ENCODE results near the gene TRAF7. TPM values are rescaled to one million over a fixed set of nuclear protein-coding genes. Genes with fewer than 3 reads are reported as not detected.

The TRAF7 gene
- total and polyA plus RNA-seq, 2 of the 13 experiments (the other 11 are each of a cell fraction or from before 2014, with no cell fraction given): 47.9 to 65.6 TPM

DNA sequence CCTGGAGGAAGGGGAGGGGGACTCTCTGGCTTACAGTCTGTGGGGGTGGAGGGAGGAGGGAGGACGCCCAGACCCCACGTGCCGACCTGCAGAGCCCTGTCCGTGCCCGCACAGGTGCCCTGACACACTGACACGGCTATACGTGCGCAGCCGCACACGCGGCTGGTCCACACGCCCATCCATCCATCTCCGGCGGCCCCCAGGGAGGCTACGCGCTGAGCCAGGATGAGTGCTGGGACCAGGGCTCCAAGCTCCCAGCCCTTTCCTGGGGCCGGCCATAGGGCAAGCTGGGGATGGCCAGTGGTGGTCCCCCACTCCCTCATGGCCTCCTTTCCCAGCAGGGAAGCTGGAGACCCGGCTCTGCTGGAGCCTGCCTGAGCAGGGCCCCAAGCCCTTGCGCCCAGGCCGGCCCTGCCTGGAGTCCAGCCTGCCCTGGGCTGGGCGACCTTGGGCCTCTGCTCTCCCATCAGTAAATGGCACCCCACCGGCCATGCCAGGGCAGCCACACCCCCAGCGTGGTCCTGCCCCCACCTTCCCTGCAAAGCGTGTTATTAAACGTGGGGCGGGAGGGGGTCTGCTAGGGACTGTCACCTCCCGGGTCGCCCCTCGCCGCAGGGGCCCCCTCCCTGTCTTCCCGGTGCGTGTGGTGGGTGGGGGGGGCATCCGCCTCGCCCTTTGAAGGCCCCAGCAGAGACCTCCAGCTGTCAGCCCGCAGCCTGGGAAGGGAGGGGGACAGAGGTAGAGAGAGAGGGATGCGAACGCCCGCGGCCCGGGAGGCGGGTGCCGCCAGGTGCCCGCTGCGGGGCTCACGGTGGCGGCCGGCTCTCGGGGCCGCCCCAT is 40.0 kb downstream of the TRAF7 start (continued):
- TF ChIP-seq KAT7 (CRISPR knock-in tag; IDR thresholded peaks at IDR 0.05; ENCODE audit: borderline replicate concordance) (no peak), ZNF460 (CRISPR knock-in tag; IDR thresholded peaks at IDR 0.05; ENCODE audit: borderline replicate concordance) (no peak), ZNF678 (CRISPR knock-in tag; IDR thresholded peaks at IDR 0.05) (no peak), SSRP1 (CRISPR knock-in tag; IDR thresholded peaks at IDR 0.05) (no peak), ARID5B (CRISPR knock-in tag; IDR thresholded peaks at IDR 0.05) (no peak), ZFX (CRISPR knock-in tag; IDR thresholded peaks at IDR 0.05; ENCODE audit: low read depth) (peak; percentile 47), ZEB1 (IDR thresholded peaks at IDR 0.05; ENCODE audit: insufficient replicate concordance, low read depth) (peak; percentile 3), REPIN1 (CRISPR knock-in tag; IDR thresholded peaks at IDR 0.05; ENCODE audit: borderline replicate concordance, low read depth) (no peak), SP4 (CRISPR knock-in tag; IDR thresholded peaks at IDR 0.05) (peak; percentile 30; the same call in 1 of the 2 replicates), RBAK (CRISPR knock-in tag; IDR thresholded peaks at IDR 0.05) (no peak), ZNF513 (CRISPR knock-in tag; conservative IDR thresholded peaks at IDR 0.05) (no peak), DMTF1 (CRISPR knock-in tag; IDR thresholded peaks at IDR 0.05) (no peak), HNRNPK (IDR thresholded peaks at IDR 0.05; ENCODE audit: low read depth, low read length, poor library complexity, severe bottlenecking) (peak; percentile 10), ZNF777 (CRISPR knock-in tag; IDR thresholded peaks at IDR 0.05) (no peak)
- TF ChIP-seq, protein P1, sequence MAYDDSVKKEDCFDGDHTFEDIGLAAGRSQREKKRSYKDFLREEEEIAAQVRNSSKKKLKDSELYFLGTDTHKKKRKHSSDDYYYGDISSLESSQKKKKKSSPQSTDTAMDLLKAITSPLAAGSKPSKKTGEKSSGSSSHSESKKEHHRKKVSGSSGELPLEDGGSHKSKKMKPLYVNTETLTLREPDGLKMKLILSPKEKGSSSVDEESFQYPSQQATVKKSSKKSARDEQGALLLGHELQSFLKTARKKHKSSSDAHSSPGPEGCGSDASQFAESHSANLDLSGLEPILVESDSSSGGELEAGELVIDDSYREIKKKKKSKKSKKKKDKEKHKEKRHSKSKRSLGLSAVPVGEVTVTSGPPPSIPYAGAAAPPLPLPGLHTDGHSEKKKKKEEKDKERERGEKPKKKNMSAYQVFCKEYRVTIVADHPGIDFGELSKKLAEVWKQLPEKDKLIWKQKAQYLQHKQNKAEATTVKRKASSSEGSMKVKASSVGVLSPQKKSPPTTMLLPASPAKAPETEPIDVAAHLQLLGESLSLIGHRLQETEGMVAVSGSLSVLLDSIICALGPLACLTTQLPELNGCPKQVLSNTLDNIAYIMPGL (CRISPR knock-in tag; IDR thresholded peaks at IDR 0.05; ENCODE audit: borderline replicate concordance in 1 of 2, low read depth in 1 of 2): peak in 1 of 2 experiments; percentile 44; a peak in 1 of 4 replicates
- TF ChIP-seq, protein P2, sequence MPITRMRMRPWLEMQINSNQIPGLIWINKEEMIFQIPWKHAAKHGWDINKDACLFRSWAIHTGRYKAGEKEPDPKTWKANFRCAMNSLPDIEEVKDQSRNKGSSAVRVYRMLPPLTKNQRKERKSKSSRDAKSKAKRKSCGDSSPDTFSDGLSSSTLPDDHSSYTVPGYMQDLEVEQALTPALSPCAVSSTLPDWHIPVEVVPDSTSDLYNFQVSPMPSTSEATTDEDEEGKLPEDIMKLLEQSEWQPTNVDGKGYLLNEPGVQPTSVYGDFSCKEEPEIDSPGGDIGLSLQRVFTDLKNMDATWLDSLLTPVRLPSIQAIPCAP (CRISPR knock-in tag; IDR thresholded peaks at IDR 0.05; ENCODE audit: low read depth): no peak
